IgD-negative memory B cell (primary cell): ENCODE data around the gene C13orf46. TPM values are rescaled to one million over a fixed set of nuclear protein-coding genes. Genes with fewer than 3 reads are reported as not detected.
"Not testable (repeated sequence)": the region's sequence is repeated elsewhere in the genome, so short reads cannot be mapped to it uniquely, and the experiment has no call there.

Experiments used
- H3K27ac Mint-ChIP-seq, 3 donors: one replicate each; pipeline ENCODE4 v1.8.0; 2020 to 2022; ENCODE audit warnings: mild to moderate bottlenecking in 3 of 3, mixed read lengths in 3 of 3, moderate library complexity in 1 of 3
- H3K27me3 Mint-ChIP-seq: one replicate; pipeline ENCODE4 v1.8.0; 2021; ENCODE audit warnings: mixed read lengths
- H3K36me3 Mint-ChIP-seq: one replicate; pipeline ENCODE4 v1.8.0; 2020; ENCODE audit warnings: mild to moderate bottlenecking, mixed read lengths
- H3K4me1 Mint-ChIP-seq, 3 donors: one replicate each; pipeline ENCODE4 v1.8.0; 2020 to 2022; ENCODE audit warnings: mixed read lengths in 3 of 3, mild to moderate bottlenecking in 1 of 3
- H3K4me3 Mint-ChIP-seq, 4 donors: one replicate each; pipeline ENCODE4 v1.8.0; 2020 to 2022; ENCODE audit warnings: mild to moderate bottlenecking in 4 of 4, mixed read lengths in 4 of 4, moderate library complexity in 3 of 4
- H3K9me3 Mint-ChIP-seq, 3 donors: one replicate each; pipeline ENCODE4 v1.8.0; 2020 to 2021; ENCODE audit warnings: mixed read lengths in 3 of 3, mild to moderate bottlenecking in 1 of 3
- polyA plus RNA-seq: library from polyadenylated mRNA; unstranded; fragments of 300-500 nt; fragmentation: Illumina TruSeq; gene quantifications from one replicate; pipeline ENCODE4 v1.2.3, GENCODE V29; 2021

The C13orf46 gene
- 1.1 TPM for polyA plus RNA-seq

DNA sequence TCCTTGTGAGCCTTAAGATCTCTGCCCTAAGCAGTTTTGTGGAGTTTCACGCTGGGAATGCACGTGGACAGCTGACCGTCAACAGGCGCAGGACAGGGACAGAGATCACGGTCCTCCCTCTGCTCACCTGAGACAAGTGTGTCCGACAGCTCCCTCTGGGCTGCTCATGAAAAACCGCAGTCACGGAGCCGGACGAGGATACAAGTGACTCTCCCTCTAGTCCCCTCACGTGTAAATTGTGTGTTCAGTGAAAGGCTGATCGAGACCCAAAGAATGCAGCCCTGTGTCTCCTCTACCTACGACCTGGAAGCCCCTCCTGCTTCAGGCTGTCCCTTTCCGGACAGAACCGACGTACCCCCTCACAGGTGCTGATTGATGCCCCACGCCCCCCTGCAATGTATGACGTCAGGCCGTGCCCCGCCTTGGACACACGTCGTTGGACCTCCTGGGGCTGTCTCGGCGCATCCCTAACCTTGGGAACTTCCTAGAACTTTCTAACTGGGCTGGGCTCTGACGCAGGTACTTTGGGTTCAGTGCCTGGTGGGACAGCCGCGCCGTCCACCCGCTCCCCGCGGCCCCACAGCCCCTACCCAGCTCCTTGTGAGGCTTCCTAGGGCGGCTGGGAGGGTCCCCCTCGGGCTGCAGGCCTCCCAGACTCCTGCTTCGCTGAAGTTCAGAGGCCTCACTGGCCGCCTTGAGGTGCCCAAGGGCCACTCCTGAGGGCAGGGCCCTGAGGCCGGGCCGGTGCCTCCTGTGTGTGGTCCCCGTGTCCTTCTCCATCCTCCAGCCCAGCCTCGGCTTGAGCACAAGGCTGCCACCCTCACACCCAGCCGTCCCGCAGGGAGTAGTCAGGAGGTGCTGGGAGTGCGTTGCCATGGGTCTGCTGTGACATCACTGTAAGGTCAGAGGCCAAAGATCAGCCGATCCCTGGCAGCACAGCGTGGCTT, at the start of gene C13orf46:
TSS of gene C13orf46 (minus strand) at position 859 of the 947 bp plus-strand sequence. CDS start at position 780, 79 bp downstream.
- no peaks in the 10 kb centered on the region for H3K27me3 Mint-ChIP-seq
- H3K9me3 Mint-ChIP-seq, result no peaks in the 10 kb centered on the region
- H3K27ac Mint-ChIP-seq, result no peak within 1 kb of the TSS
- no peak within 1 kb of the TSS for H3K4me3 Mint-ChIP-seq
- H3K4me1 Mint-ChIP-seq, result no peaks in the 10 kb centered on the region
- H3K36me3 Mint-ChIP-seq, result peaks cover 3% of the 10 kb centered on the region

DNA sequence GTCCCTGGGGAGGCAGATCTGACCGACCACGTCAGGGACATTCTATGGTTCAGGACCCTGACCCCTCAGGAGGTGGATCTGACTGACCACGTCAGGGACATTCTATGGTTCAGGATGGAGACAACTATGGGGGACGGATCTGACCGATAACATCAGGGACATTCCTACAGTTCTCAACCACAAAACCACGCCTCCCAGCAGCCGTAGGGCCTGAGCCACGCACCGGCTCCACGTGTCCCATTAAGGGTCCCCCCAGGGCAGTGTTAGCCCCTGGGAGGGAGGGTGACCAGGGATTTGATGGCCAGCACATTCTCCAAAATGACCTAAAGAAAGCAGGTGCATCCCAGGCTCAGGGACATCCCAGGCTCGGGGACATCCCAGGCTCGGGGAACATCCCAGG, 49.0 kb upstream of the C13orf46 start:
- Mint-ChIP-seq H3K4me3 (no peak overlapping the region), H3K4me1 (peaks cover 36 to 40% (median 38%) of the 10 kb centered on the region in 3 donors), H3K27me3 (peaks cover 3% of the 10 kb centered on the region), H3K27ac (no peak overlapping the region), H3K36me3 (no peaks in the 10 kb centered on the region), H3K9me3 (no peaks in the 10 kb centered on the region)

DNA sequence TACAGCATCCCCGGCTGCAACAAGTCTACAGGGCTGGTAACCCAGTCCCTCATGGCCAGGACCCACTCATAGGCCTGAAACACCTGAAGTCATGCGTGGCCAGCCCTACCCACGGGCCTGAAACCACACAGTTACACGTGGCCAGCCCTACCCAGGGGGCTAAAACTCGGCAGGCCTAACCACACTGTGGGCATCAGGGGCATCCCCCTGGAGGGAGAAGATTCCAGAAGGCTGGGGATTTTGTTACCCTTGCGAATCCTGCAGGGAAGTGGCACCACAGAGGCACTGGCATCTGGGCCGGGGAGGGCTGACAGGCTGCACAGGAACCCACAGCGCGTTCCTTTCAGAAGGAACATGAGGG, 48.4 kb upstream of the C13orf46 start:
- Mint-ChIP-seq H3K27ac (no peak overlapping the region), H3K27me3 (peaks cover 3% of the 10 kb centered on the region), H3K4me1 (peaks cover 30 to 35% (median 32%) of the 10 kb centered on the region in 3 donors), H3K4me3 (no peak overlapping the region), H3K9me3 (no peaks in the 10 kb centered on the region), H3K36me3 (no peaks in the 10 kb centered on the region)

DNA sequence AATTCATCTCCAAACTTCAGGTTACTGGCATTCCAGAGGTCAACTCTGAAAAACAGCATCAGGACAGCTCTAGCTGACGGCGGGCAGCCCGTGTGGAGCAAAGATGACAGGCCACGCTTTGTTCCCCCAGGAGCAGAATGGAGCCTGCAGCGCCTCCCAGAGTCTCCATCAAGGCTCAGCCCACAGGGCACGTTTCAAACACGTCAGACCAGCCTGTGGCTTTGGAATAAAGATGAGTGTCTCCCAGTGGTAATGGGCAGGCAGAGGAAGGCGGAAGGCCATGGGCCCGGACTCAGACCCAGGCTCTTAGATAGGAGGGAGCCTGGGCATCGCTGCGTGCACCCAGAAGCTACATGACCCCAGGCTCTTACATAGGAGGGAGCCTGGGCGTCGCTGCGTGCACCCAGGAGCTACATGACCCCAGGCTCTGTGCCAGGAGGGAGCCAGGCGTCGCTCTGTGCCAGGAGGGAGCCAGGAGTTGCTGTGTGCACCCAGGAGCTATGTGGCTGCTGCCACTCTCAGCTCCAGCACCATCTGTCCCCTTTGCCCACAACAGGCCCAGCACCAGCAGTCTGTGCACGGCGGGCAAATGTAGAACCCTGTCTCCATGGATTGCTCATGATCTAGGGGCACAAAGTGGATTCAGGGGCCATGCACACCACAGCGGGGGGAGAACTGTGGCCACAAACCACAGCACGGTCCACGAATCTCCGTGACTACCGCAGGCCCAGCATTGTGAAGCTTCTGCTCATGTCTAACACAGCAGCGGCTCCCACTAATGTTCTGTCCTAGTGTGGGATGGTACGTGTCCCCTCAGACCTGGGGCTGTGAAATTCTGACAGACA, 47.8 kb upstream of the C13orf46 start:
- Mint-ChIP-seq H3K9me3 (no peaks in the 10 kb centered on the region), H3K27me3 (peaks cover under 1% of the 10 kb centered on the region), H3K4me3 (no peak overlapping the region), H3K4me1 (peaks cover 28 to 31% (median 29%) of the 10 kb centered on the region in 3 donors), H3K36me3 (no peaks in the 10 kb centered on the region), H3K27ac (peak overlapping the region; percentile 75 to 88 (median 81))

DNA sequence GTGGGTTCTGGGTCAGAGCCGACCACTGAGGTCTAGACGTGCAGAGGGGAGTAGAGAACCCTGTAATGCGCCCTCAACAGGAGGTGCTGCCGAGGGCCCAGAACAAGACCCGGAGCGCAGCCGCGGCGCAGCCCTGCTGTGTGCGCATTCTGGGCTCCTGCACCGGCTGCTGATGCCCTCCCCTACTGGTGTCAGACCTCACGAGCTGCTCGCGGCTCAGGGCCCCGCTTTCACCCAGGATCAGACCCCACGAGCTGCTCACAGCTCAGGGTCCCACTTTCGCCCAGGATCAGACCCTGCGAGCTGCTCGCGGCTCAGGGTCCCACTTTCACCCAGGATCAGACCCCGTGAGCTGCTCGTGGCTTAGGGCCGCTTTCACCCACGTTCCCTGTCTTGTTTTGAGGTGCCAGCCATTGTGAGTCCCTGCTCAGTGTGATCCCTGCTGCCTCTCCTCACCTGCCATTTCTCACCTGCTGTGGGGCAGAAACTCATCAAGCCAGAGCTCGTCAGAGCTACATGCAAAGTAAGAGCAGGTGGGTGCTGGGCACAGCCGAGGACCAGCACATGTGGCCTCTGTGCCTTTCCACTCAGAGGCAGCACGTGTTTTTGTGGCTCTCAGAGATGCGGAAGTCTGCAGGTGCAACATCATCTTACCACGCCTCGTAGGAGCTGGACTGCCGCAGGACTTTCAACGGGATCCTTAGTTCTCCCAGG, 47.0 kb upstream of the C13orf46 start:
- no peaks in the 10 kb centered on the region for H3K36me3 Mint-ChIP-seq
- H3K27ac Mint-ChIP-seq, result peak overlapping the region; percentile 75 to 88 (median 81)
- peaks cover 21 to 27% (median 24%) of the 10 kb centered on the region in 3 donors for H3K4me1 Mint-ChIP-seq

DNA sequence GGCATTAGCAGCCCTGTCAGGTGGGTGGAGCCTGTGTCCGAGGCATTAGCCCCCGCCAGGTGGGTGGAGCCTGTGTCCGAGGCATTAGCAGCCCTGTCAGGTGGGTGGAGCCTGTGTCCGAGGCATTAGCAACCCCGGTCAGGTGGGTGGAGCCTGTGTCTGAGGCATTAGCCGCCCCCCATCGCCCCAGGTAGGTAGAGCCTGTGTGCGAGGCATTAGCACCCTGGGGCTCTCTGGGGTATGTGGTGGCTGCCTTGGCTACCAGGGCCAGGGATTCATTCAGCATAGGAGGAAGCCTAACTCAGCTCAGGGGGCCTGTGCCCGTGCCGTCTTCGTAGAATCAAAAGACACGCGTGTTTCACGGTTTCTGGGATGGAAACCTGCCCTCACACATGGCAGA, 46.3 kb upstream of the C13orf46 start:
- not testable (repeated sequence) for H3K36me3 Mint-ChIP-seq, H3K27me3 Mint-ChIP-seq, H3K9me3 Mint-ChIP-seq, H3K4me3 Mint-ChIP-seq
- Mint-ChIP-seq H3K27ac (peak overlapping the region in 2 of 3 donors; percentile 75 to 88), H3K4me1 (peaks cover 14 to 19% (median 17%) of the 10 kb centered on the region in 3 donors)

More for the DNA sequence above, 47.0 kb upstream of the C13orf46 start:
- H3K9me3 Mint-ChIP-seq, result no peaks in the 10 kb centered on the region
- H3K27me3 Mint-ChIP-seq, result no peaks in the 10 kb centered on the region
- peak overlapping the region in 2 of 4 donors; percentile 45 to 73 for H3K4me3 Mint-ChIP-seq

DNA sequence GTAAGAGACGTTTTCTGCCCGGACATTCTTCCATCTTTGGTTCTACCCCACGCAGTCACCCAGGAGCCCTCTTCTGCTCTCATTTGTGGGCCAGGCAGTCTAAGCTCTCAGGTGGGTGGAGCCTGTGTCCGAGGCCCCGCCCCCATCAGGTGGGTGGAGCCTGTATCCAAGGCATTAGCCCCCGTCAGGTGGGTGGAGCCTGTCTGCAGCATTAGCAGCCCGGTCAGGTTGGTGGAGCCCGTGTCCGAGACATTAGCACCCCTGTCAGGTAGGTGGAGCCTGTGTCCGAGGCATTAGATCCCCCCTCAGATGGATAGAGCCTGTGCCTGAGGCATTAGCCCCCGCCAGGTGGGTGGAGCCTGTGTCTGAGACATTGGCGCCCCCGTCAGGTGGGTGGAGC, 45.5 kb upstream of the C13orf46 start:
- Mint-ChIP-seq H3K27ac (peak overlapping the region in 1 of 3 donors; percentile 23), H3K4me1 (peaks cover 10 to 15% (median 12%) of the 10 kb centered on the region in 3 donors), H3K36me3 (no peaks in the 10 kb centered on the region), H3K27me3 (no peaks in the 10 kb centered on the region), H3K4me3 (no peak overlapping the region), H3K9me3 (no peaks in the 10 kb centered on the region)

DNA sequence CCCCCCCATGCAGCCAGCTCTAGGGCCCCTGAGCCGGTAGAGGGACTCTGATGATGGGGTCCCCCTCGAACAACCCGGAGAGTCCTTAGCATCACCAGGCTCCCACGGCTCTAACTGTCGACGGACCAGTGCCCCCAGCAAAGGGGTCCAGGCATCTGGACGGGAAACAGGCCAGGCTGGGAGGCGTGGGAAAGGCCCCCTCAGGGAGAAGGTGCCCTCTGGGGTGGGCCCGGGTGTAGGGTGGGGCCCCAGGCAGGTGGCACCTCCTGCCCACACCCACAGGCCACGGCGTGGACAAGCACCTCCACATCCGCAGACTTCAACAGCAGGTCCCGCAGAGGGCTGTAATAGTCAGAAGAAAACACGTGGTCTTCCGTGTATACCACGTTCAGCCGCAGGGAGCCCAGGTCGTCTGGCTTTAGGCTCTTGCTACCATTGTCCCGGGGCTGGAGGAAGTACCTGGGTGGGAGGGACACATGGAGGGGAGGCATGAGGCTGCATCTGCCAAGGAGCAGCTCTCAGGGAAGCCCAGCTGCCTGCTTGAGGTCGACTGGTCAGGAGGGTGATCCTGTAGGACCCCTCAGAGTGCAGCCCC, 44.7 kb upstream of the C13orf46 start:
- Mint-ChIP-seq H3K27me3 (no peaks in the 10 kb centered on the region), H3K4me1 (peaks cover 6 to 10% (median 10%) of the 10 kb centered on the region in 3 donors), H3K27ac (peak overlapping the region in 1 of 3 donors; percentile 39), H3K4me3 (no peak overlapping the region), H3K9me3 (no peaks in the 10 kb centered on the region), H3K36me3 (no peaks in the 10 kb centered on the region)

DNA sequence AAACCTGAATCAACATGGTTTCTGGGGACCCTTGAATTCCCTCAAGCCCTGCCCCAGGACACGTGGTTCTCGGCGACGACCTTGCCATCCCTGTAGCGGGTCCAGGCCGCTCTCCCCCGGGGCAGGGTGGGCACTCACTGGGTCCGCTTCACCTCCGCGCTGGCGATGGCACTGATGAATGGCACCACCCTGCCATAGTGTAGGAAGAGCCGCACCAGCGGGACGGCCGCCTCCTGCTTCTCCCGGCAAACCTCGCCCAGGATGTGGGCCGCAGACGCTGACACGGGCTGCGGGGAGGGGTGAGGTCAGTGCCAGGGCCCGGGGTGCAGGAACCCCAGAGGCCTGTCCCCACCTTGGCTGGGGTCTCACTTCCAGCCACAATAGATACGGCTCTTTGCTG, 44.1 kb upstream of the C13orf46 start:
- no peaks in the 10 kb centered on the region for H3K36me3 Mint-ChIP-seq
- H3K27me3 Mint-ChIP-seq, result no peaks in the 10 kb centered on the region
- H3K4me1 Mint-ChIP-seq, result peaks cover 6 to 10% (median 10%) of the 10 kb centered on the region in 3 donors
- H3K9me3 Mint-ChIP-seq, result no peaks in the 10 kb centered on the region
- peak overlapping the region; percentile 39 to 59 (median 47) for H3K27ac Mint-ChIP-seq
- no peak overlapping the region for H3K4me3 Mint-ChIP-seq

DNA sequence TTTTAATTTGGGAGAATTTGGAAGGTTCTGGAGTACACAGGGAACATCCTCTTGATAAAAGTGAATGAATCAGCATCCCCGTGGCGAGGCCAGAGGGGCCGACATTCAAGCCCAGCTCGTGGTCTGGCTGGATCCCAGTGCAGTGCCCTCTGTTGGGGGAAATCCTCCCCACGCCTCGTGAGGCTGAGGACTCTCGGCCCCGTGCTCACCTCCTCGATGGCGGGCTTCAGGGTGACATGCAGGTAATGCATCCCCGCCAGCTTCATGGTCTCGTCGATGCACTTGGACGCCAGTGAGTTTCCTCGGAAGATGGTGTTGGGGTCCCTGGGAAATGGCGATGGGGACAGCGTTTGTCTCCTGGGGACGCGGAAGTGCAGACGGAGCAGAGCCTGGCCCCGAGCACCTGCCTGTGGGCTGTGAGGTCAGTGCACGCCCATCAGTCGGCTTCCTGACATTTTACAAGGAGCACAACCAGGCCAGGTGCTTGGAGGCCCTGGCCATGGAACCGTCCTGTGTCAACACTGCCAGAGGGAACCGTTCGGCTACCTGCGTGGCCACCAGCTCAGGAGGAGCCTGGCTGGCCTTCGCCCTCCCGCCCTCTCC, 43.3 kb upstream of the C13orf46 start:
- H3K36me3 Mint-ChIP-seq, result no peaks in the 10 kb centered on the region
- H3K4me1 Mint-ChIP-seq, result peaks cover 3 to 10% (median 8%) of the 10 kb centered on the region in 3 donors
- no peaks in the 10 kb centered on the region for H3K9me3 Mint-ChIP-seq
- H3K27ac Mint-ChIP-seq, result peak overlapping the region in 1 of 3 donors; percentile 47
- H3K4me3 Mint-ChIP-seq, result no peak overlapping the region
- H3K27me3 Mint-ChIP-seq, result no peaks in the 10 kb centered on the region

DNA sequence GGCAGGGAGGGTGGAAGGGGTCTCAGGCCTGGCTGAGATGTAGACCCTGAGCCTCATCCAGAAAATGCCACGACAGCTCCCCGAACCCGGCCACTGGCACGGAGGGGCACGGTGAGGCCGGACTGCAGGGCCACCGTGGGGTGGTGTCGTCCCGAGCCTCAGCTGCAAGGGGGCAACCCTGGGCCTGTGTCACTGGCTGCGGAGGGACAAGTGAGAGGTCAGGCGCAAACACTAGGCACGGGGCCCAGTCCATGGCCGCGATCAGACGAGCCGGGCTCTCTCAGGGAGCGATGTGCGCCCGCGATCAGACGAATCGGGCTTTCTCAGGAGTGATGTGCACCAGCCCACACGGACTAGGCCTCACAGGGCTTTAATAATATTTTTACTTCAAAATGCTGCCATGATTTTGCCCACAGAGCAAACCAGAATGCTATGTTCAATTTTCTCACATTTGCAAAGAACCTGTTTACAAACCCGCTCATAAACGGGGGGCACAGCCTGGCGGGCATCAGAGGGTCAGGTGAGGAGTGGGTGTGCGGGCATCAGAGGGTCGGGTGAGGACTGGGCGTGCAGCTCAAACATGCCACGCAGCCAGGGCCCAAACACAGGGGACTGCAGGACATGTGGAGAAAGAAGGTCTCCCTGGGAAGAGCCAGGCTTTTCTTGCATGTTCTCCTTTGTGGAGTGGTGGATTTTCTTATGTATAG, 42.6 kb upstream of the C13orf46 start:
- Mint-ChIP-seq H3K4me3 (no peak overlapping the region), H3K9me3 (no peaks in the 10 kb centered on the region), H3K4me1 (peaks cover 0 to 7% (median 6%) of the 10 kb centered on the region in 3 donors), H3K27me3 (no peaks in the 10 kb centered on the region), H3K36me3 (no peaks in the 10 kb centered on the region), H3K27ac (no peak overlapping the region)

DNA sequence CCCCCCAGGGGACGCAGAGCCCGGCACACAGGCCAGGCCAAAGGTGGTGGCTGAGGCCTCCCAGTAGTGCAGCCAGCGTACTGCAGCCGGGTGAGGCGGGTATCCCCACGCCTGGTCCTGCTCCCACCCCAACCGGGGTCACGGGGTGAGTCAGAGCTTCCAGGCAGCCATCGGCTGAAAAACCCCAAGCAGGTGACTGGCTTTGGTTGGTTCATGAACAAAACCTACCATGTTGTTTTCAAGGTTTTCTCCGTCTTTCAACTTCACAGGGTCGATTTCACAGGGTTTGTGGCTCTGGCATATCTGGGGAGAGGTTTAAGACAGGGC, 42.1 kb upstream of the C13orf46 start:
- no peak overlapping the region for H3K27ac Mint-ChIP-seq

DNA sequence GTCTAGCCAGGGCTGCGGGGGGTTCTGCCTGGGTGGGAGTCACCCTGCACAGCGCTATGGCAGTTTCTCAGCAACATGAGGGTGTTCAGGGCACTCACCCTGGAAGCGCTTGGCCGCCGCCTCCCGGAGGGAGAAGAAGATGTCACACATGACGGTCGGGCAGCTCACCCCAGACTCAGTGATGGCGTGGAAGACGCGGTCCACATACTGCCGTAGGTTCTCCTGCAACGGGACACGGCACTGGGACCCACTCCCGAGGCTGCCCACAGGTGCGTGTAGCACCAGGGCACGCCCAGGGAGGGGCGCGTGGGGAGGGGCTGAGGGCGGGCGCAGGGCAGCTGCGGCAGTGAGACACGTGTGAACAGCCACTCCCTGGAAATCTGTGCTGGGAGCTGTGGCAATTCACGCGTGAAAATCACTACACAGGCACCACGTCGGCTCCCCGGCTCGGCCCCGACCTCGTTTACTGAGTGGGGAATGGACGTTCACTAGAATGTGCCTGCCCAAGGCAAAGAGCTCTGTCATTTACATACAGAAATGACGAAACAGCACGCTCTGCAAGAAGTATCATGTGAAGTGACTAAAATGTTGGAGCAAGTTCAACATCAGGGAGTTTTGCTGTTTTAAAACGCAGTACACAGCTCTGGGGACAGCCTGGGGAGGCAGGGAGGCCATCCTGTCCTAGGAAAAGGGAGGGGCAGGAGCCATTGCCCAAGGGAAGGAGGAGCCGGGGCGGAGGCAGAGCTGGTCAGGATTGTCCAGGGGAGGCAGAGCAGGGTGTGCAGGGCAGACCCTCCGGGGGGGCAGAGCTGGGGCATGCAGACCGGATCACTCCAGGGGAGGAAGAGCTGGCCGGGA, 41.5 kb upstream of the C13orf46 start:
- Mint-ChIP-seq H3K9me3 (no peaks in the 10 kb centered on the region), H3K4me3 (no peak overlapping the region), H3K27me3 (no peaks in the 10 kb centered on the region), H3K4me1 (peaks cover 0 to 2% (median 0%) of the 10 kb centered on the region in 3 donors), H3K36me3 (no peaks in the 10 kb centered on the region), H3K27ac (no peak overlapping the region)

More for the DNA sequence above, 42.1 kb upstream of the C13orf46 start:
- H3K9me3 Mint-ChIP-seq, result no peaks in the 10 kb centered on the region
- no peaks in the 10 kb centered on the region for H3K27me3 Mint-ChIP-seq
- no peak overlapping the region for H3K4me3 Mint-ChIP-seq
- H3K36me3 Mint-ChIP-seq, result no peaks in the 10 kb centered on the region
- H3K4me1 Mint-ChIP-seq, result peaks cover under 1 to 2% (median 1%) of the 10 kb centered on the region in 3 donors
